Left ventricle myocardium superior (tissue), 1 donor: ENCODE data around the gene TIE1. TPM values are rescaled to one million over a fixed set of nuclear protein-coding genes. Genes with fewer than 3 reads are reported as not detected.

Source experiments
- ATAC-seq: fragments of 200-7000 bp; cut with Tn5 transposase; one replicate; pipeline ENCODE4 v1.9.1; 2020; ENCODE audit warnings: mild to moderate bottlenecking, moderate library complexity
- DNase-seq: peaks from one replicate; pipeline ENCODE4 v3.0.0-alpha.2; 2020
- intact Hi-C: fragments of 100-400 bp; cut with micrococcal nuclease; formaldehyde crosslinking; loops from one replicate; pipeline ENCODE4 v1.11.0; 2022
- total RNA-seq: library from RNA; stranded (reverse); fragmentation: NEBNext Ultra II Directional; extraction: Animal tissue kit (Norgen Biotek cat#: 25700); gene quantifications from one replicate; pipeline ENCODE4 v1.2.1, GENCODE V29; 2021
- donor health status: DM: no; HTN: yes; CAD: no; lungs with severe emphysema.

The TIE1 gene
- total RNA-seq, 1 donor from 2014 or later, result 21.9 TPM

DNA sequence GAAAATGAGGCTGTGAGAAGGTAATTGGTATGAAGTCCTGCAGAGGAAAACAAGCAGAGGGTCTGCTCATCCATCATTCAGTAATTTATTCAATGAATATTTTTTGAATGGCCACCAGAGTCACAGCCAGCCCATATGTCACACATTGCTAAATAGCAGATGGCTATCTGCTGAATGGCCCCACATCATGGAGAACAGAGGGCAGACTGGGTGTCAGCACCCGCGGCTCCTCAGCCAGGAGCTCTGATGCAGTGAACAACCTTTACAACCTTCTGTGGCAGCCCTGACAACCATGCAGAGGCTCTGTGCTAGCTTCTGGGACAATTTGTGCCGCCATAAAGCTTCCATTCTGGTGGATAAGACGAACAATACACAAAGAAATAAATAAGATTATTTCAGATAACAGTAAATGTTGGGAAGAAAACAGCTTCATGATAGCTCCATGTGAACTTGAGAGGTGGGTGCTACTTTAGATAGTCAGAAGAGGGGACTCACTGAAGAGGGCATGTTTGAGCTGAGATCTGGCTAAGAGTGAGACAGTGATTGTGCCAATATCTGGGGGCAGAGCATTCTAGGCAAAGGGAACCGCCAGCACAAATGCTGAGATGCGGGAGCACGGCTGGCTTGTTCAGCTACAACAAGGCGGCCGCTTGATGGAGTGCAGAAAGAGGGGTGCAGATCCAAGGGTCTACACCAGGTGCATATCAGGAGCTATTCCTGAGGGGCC lies 12.6 kb upstream of the TIE1 start:
- DNase-seq, result no peak
- intact Hi-C loops, result no loop called here
- no peak for ATAC-seq

DNA sequence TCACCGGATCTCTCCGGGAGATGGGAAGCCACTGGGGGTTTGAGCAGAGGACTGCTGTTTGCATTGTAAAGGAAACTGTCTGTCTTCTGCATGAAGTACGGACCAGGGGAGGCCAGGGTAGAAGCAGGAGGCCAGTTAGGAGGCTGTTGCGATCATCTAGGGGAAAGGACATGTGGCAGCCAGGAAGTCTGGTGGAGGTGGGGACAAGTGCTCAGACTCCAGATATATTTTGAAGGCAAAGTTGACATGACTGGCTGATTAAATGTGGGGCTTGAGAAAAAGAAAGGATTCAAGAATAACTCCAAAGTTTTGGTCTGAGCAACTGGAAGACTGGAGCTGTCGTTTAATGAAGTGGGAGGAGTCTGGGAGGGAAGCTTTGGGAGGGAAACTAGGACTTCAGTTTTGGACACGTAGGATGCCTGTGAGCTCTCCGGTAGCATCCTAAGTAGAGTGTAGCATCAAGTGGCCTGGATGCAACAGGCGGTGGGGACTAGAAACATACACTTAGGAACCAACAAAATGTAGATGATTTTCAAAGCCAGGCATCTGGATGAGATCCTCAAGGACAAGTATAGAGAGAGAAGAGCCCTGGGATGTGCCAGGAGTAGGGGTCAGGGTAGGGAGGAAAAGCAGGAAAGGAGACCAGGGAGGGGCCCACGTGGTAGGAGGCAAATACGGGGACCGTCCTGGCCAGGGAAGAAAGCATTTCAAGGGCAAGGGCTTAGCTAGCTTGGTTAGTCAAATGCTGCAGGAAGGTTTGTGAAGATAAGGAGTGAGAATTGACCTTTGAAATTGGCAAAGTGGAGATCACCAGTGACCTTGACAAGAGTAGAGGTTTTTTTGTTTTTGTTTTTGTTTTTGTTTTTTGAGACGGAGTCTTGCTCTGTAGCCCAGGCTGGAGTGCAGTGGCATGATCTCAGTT lies 11.7 kb upstream of the TIE1 start:
- intact Hi-C loops, result no loop called here

DNA sequence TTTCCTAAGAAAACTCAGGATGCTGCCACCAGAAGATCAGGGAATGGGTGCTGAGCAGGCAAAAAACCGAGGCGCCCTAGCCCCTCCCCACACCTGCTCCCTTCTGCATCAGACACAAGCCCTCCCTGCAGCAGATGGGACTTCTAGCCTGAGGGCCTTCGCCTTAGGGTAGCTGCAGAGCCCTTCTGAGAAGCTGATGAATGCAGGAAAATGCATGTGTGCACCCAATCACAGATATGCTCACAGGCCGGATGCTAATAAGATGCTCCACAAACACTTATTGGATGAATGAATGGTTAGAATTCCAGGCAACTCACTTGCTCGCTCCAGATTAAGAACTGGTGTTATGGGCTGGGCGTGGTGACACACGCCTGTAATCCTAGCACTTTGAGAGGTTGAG lies 8.6 kb upstream of the TIE1 start:
- no peak for DNase-seq
- ATAC-seq, result no peak
- intact Hi-C loops, result no loop called here

More for the DNA sequence above, 11.7 kb upstream of the TIE1 start:
- ATAC-seq (no peak), DNase-seq (no peak)

DNA sequence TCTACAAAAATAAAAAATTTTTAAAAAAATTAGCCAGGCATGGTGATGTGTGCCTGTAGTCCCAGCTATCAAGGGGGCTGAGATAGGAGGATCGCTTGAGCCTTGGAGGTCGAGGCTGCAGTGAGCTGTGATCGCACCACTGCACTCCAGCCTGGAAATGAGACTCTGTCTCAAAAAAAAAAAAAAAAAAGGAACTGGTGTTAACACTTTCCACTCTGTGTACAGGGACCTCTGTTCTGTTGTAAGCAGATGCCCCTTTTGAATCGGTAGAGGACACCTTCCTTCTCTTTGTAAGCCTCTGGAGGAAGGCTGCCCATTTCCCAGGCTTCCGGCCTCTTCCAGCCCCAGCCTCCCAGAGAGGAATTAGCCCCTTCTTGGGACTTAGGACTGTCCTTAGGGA lies 8.1 kb upstream of the TIE1 start:
- ATAC-seq, result no peak
- intact Hi-C loops, result no loop called here
- no peak for DNase-seq

DNA sequence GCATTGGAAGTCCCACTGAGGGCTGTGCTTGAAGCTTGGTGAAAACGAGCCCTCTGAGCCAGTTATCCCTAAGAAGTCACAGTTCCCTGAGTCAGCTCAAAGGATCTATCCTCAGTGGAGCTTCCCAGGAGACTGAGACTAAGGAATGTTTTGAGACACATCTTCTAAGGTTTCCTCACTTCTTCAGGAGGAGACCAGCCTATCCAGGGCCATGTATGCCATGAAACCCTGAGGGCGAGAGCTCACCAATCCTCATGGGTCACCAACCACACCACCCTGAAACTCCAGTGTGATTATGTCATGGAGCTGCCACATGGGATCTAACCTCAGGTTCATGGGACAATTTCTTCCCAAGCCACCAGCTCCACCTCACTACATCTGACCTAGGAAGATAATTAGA lies 7.6 kb upstream of the TIE1 start:
- no peak for ATAC-seq
- DNase-seq, result no peak
- intact Hi-C loops, result no loop called here

DNA sequence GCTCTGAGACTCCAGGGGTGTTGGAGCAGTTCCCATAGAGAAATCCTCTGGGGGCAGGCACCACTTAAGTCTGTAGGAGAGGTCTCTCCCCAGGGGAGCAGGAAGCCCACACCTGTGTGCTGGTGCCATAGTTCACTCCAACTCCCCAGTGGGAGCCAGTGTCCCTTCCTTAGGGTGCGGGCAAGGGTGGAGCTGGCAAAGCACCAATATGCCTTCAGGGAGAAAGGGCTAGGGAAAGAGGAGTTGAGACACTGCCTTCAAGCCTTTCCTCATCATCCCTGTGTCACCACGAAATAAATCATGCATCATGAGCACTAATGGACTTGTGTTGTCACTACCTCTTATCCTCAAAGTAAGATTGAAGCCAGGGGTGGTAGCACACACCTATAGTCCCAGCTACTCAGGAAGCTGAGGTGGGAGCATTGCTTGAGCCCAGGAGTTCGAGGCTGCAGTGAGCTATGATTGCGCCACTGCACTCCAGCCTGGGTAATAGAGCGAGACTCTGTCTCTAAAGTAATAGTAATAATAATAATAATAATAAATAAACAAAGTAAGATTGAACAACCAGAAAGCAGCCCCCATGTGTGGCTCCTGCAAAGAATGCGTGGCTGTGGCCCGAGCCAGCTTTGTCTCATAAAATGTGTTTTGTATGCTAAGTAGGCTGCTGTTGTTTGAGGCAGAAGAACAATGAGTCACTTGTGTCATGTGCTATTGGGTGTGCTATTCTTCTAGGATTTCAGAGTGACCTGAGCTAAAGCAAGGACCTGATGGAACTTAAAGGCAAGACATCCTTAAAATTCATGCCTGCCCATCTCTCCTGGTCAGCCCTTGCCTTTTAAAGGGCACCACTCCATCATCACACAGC lies 6.7 kb upstream of the TIE1 start:
- ATAC-seq (peak; percentile 44), DNase-seq (no peak)
- intact Hi-C loops, result no loop called here

DNA sequence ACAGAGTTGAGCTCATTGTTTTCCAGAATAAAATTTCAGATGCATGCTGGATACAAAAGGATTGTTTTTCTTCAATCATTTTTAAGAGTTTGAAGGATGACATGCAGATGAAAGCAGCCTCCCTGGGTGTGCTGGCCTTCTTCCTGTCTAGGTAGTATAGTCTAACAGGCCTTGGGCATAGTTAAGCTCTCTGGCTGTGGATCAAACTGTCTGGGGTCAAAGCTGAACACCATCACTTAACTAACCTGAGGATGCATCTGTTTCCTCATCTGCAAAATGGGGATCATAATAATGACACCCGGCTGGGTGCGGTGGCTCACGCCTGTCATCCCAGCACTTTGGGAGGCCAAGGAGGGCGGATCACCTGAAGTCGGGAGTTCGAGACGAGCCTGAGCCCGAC lies 6.0 kb upstream of the TIE1 start:
- intact Hi-C loops, result no loop called here
- no peak for DNase-seq
- no peak for ATAC-seq

DNA sequence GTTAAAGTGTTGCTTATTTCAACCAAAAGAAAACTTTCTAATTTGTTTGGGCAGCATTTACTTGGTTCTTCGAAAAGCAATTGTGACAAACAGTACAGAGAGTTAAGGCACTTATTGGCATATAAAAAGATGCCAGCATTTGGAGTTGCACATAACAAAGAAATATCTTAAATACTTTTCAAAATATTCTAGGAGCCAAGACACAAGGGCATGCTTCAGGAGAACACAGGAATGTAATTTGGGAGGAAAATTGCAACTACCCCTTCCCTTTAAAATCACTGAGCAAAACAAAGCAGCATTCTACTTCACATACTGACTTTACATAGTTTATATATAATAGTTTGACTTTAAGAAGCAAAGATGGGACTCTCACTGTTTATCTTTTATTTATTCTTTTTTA lies 4.6 kb upstream of the TIE1 start:
- intact Hi-C loops, result no loop called here
- DNase-seq, result no peak
- ATAC-seq, result no peak

DNA sequence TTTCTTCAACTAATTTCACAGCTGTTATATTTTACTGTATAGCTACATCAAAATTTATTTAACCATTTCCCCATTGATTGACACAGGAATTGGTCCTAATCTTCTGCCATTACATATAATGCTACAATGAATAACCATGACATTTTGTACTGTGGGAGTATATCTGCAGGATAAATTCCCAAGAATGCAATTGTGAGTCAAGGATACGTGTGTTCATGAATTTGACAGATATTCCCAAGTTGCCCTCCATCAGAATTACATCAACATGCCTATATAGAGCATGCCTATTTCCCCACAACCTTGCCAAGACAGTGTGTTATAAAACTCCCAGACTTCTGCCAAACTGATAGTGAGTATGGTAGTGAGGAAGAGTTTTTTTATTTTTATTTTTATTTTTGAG lies 2.7 kb upstream of the TIE1 start:
- intact Hi-C loops, result no loop called here
- ATAC-seq (no peak), DNase-seq (no peak)

DNA sequence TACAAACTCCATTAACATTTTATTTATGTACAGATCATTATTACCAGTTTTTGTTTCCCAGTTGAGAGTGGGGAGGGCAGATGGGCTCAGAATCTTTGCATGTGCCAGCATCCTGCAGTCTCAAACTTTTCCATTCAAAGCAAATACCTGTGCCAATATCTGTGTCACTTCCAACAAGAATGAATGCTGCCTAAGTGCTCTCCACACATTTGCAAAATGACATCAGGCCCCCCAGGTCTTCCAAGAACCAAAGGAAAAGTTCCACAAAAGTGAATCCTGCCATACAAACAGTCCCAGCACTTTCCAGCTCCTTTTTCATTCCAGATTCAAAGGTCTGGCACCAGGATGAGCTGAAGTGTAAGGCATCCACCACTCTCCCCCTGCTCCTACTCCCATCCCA lies 1.7 kb upstream of the TIE1 start:
- ATAC-seq, result no peak
- intact Hi-C loops, result no loop called here
- DNase-seq, result no peak

DNA sequence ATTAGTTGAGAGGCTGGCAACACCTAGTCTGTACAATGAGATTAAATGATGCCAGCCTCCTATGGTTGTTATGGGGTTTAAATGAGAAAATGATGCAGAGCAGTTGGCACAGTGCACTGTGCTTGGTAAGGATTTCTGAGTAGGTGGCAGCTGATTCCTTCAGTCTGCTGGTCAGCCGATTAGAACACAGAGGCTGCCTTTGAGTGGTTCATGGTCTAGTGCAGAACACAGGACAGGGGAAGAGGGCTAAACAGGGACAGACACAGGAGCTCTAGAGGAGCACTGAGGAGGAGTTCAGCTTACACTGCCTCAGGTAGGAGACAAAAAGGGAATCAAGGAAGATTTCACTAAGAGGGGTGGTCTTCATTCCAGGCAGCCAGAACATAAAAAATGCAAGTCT lies 1.4 kb downstream of the TIE1 start:
- ATAC-seq (peak; percentile 57), DNase-seq (no peak)
- intact Hi-C loops, result no loop called here

DNA sequence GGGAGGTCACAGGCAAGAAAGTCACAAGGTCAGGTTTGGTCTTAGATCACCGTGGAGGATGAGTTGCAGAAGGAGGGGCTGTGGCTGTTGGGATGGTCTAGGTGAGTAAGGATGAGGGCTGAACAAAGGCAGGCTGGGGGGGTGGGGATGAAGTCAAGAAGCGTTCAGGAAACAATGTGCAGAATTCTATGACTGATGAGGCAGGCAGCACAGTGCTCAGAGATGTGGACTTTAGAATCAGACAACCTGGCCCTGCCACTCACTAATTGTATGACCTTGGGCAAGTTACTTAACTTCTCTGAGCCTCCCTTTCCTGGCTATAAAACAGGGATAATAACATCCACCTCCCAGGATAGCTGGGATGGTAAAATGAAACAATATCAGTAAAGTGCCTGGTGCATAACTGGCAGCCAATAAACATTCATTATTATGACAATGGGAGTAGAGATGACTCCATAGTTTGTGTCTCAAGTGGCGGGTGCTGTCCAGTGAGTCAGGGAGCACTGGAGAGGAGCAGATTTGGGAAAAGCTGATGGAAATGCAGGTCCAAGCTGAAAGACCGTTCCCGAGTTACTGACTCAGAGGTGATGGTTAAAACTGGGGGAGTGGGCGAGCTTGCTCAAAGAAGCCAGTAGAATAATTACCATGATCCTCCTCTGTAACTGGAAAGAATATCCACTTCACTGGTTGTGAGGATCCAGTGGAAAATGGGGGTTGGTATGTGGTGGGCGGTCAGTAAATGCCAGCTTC lies 2.1 kb downstream of the TIE1 start:
- no peak for DNase-seq
- intact Hi-C loops, result no loop called here

DNA sequence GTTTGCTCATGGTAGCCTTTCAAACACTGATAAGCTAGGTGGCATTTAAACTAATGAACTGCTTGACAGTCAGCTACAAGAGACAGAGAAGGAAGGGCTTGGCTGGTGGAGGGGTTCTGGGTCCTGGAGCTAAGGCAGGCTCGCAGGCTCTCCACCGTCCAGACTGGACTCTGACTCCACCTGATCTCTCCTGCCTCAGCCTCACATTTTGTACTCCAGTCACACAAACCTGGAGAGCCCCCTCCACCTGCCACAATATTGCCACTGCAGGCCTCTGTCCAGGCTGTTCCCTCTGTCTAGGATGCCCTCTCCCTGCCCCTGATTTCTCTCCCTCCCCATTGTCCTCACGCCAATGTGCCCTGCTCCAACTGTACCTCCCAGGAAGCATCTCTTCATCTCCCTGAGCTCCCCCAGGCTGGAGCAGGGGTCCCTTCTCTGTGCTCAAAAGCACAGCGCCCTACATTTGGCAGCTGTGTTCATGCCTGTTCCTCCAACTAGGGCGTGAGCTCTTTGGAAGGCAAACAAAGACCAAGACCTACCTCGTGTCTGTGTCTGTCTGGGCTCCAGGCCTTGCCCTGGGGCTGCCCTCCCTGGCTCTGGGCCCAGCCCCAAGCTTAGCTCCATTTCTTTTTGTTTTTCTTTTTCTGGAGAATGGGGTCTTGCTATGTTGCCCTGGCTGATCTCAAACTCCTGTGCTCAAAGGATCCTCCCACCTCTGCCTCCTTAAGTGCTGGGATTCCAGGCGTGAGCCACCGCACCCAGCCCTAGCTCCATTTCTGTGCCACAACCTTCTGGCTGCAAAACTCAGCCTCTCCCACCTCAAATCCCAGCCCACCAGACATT lies 2.9 kb downstream of the TIE1 start:
- intact Hi-C loops, result no loop called here
- peak; percentile 34 for ATAC-seq
- DNase-seq, result no peak

More for the DNA sequence above, 2.1 kb downstream of the TIE1 start:
- ATAC-seq, result no peak

DNA sequence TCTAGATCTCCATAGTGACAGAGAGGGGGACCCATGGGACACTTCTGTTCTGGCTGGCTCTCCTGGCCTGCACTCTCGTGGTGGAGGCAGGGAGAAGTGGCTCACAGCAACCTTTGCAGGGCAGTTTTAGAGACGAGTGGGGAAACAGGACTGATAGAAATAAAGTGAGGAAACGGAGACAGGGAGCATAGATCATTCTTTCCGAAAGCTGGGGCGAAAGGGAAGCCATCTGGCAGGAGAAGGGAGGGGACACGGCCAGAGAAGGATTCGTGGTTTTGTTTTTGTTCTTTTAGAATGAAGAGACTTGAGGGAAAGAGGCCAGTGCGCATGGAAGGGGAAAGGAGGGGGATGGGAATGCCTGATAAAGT lies 3.5 kb downstream of the TIE1 start:
- ATAC-seq (no peak), DNase-seq (no peak)
- intact Hi-C loops, result no loop called here

DNA sequence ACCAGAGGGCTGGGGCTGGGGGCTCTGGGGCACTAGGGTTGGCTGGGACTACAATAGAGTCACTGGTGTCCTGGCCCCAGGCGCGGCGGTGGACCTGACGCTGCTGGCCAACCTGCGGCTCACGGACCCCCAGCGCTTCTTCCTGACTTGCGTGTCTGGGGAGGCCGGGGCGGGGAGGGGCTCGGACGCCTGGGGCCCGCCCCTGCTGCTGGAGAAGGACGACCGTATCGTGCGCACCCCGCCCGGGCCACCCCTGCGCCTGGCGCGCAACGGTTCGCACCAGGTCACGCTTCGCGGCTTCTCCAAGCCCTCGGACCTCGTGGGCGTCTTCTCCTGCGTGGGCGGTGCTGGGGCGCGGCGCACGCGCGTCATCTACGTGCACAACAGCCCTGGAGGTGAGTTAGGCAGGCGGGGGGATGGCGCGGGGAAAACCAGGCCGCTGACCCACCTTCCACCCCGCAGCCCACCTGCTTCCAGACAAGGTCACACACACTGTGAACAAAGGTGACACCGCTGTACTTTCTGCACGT lies 4.1 kb downstream of the TIE1 start:
- DNase-seq (no peak), ATAC-seq (no peak)
- intact Hi-C loops, result no loop called here

DNA sequence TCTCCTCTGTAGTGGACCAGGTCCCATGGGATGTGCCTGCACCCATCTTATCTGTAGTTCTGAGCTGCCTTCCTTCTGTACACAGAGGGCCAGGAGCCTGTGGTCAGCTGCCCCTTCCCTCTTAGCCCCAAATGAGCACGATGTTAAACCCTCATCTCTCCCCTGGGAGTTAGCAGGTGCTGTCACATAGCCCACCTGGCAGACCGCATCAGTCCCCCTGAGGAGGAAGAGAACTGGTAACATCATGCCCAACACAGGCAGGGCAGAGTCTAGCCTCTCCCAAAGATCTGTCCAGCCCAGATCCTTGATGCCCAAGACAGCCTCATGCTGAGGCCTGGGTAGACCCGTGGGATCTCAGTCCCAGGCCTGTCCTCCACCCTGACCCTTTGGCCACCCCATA lies 4.7 kb downstream of the TIE1 start:
- DNase-seq (no peak), ATAC-seq (no peak)
- intact Hi-C loops, result no loop called here

DNA sequence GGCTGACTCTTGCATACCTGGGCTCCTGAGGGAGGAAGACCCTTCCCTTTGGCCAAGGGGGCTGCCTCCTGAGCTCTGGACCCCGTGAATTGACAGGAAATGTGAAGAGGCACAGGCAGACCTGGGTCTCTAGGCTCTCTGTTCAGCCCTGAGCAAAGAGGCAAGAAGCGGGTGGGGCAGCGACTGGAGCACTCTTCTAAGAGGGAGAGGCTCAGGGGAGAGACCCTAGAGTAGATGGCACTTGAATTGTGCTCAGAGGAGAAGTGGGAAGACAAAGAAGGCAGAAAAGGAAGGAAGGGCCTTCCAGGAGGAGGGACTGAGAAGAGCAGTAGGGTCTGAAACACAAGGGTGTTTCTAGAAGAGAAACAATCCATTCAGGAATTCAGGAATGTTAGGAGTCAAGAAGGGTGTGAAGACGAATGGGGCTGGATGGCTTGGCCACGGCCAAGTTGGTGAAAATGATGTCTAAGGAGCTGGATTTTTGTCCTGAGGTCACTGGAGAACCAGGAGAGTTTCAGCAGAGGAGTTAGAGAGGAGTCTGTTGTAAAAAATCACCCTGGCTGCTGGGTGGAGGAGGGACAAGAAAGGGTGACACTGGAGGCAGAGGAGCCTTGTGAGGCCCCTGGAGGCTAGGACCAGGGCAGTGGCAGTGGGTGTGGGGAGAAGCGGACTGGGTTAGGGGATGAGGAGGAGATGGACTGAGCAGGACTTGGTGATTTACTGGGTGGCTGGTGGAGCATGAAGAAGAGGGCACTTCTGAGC lies 5.3 kb downstream of the TIE1 start:
- no peak for DNase-seq
- intact Hi-C loops, result no loop called here
- ATAC-seq, result no peak
